GM18858 (cell line): ENCODE results near the gene ITGA11.
"Not testable (repeated sequence)": the region's sequence is repeated elsewhere in the genome, so short reads cannot be mapped to it uniquely, and the experiment has no call there.

Source experiments
- ATAC-seq: cut with Tn5 transposase; IDR thresholded peaks from one replicate; pipeline ENCODE4 v1.9.1; 2021; ENCODE audit not compliant: unreplicated experiment

ITGA11 gene

DNA sequence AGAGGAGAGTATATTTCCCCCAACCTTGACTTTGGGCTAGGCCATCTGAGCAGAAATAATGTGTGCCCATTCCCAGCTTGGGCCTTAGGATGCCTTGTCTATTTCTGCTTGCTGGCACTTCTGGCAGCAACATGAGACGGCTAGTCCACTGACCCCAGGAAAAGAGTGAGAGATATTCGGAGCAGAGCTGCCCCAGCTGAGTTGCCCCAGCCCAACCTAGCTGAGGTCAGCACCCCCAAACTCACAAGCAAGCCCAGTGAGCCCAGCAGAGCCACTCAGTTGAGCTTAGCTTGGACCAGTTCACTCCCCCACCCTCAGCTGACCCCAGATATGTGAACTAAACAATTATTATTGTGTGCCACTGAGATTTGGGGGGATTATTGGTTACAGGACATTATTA is 20.2 kb downstream of the ITGA11 start:
- ATAC-seq = no peak

DNA sequence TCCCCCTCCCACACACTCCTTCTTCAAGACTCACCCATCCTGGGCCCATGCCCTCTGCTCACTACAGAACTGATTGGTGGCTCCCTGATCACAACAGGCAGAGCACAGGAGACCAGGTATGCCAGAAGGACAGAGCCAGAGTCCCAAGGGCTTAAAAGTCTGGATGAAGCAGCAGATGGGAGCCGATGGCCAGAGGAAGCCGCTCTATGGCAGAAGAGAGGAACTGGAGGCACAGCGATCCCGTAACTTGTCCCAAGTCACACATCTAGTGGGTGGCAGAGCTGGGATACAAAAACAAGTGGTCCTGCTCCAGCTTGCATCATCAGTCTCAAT is 20.7 kb downstream of the ITGA11 start:
- no peak for ATAC-seq

DNA sequence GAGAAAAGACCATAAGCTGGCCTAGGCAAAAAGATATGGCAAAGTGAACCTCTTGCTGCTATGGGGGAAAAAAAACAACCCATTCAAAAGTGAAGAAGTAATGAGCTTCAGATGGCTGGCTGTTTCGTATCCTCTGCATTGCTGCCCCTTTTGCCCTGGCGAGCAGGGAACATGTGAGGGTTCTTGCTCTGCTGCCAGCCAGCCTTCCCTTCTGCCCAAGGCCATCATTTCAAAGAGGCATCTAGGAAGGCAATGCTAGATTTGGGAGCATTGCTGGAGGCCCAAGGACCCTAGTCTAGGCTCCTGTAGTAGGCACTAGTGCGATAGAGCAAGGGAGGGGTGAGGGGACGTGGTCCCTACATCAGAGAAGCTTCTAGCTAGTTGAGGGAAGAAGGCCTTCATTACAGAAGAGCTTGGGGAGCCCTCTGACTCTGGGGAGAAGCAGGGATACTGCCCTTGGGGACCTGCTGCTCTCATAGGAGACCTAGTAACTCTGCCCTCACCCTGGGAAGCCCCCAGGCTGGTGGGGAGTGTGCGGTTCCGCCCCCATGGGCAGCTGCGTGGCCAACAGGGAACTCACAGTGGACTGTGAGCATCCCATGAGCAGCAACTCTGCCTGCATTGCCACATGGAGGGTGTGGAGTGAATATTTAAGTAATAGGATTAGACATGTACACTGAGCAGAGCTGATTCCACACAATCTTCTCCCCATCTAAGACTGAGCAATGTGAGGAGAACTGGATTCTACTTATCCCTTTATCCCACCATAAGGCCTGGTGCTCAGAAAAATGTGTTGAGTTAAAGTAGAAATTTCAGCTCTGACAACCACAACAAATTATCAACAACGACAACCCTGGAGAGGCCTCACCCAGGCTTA is 21.3 kb downstream of the ITGA11 start:
- no peak for ATAC-seq

DNA sequence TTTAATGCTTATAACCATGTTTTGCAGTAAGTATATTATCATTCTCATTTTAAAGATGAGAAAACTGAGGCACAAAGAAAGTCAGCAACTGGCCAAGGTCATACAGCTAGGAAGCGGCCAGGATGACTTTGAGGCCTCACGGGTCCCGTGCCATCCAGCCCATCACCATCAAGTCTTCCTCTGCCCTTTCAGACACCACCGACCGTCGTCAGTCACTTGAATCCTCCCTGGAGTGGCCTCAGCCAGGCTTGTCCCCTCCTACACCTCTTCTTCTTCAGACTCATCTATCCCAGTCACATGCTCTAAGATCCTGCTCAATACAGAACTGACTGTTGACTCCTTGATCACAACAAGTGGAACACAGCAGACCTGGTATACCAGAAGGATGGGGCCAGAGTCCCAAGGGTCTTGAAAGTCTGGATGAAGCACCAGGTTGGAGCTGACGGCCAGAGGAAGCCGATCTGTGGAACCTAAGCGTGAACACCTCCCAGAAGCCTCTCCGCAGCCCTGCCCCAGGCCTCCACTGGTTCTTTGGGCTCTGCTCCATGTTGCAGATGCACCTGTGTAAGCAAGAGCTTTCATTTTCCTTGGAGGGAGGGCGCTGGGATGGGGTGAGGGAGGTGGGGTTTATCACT is 22.1 kb downstream of the ITGA11 start:
- ATAC-seq = no peak

DNA sequence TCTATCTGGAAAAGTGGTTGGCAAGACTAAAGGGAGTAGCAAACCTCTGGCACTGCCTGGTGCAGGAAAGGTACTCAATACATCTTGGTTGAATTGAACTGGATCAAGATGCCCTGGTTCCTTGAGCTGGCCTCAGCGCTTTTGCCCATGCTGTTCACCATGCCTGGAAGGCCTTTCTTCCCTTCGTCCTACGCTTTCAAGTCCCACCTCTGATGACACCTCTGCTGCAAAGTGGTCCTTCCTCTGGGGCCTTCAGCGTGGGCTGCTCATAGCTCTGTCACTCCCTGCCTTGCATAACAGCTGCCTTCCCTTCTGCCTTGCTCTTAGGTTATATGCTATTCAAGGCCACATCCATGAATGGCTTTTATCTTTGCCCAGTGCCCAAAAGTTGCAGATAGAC is 23.0 kb downstream of the ITGA11 start:
- ATAC-seq = no peak

DNA sequence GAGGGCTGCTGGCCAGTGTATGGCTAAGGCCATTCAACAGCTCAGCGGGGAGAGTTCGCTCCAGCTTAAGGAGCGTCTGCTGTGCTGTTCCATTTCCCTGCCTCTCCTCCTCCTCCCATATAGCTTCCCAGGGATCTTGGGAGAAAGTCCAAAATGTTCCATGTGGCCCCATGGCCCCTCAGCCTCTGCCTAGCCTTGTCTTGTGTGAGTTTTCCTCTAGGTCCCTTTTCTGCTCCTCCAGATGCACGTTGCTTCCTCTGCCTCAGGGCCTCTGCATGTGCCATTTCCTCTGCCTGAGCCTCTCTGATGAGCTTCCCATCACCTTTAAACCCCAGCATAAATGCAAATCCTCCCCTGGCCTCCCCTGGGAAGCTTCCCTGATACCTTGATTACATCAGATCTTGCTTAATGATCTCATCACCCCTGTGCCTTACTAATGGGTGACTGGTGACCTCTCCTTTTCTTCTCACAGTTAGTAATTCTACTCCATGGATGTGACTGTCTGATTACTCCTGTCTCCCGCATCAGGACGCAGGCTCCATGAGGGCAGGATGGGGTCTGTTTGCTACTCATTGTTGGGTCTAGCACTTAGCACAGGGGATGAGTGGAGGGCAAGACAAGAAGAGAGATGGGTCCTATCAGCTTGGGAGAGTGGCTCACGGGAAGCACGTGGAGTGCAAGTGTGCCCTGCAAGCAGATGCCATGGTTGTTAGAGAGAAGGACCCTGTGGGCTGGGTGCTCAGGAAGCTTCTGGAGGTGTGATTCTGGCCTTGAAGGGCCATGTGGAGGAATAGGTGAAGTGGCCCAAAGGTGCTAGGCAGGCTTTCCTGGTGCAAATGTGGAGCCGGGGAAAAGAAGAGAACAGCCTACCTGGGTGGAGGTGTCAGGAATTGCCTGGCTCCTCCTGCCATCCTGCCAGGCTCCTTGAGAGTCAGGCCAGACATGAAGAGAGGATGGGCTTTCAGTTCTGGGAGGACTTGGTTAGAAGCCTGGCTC is 23.8 kb downstream of the ITGA11 start:
- ATAC-seq = no peak

DNA sequence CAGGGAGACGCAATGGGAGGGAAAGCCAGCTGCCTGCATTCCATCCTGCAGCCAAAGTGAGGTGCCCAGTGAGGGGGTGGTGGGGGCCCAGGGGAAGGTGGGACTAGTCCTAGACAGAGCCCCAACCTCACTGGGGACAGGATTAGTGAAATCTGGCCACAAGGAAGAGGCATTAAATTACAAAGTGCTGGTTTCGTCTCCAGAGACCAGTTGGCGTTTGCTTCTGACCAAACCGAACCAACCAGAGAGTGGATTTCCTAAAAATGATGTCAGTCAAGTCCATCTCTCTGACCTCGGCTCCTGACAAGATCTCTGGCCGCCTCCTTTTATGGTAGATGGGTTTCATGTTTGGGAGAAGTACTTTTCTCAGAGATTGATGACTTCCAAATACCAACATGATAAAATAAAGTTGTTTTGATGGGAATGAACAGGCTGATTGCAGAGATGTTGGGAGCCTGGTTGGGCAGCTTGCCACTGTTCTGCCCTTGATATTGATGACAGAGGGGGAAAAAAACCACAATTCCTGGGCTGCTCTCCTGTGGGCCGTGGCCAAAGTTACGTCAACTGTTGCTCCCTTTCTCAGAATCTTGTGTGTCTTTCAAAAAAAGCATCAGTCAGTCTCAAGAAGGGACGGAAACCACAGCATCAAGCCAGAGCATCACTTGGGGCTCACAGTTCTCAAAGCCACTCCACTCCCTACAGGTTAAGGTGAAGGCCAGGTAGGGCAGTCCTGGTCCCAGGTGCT is 24.6 kb downstream of the ITGA11 start:
- ATAC-seq = no peak

DNA sequence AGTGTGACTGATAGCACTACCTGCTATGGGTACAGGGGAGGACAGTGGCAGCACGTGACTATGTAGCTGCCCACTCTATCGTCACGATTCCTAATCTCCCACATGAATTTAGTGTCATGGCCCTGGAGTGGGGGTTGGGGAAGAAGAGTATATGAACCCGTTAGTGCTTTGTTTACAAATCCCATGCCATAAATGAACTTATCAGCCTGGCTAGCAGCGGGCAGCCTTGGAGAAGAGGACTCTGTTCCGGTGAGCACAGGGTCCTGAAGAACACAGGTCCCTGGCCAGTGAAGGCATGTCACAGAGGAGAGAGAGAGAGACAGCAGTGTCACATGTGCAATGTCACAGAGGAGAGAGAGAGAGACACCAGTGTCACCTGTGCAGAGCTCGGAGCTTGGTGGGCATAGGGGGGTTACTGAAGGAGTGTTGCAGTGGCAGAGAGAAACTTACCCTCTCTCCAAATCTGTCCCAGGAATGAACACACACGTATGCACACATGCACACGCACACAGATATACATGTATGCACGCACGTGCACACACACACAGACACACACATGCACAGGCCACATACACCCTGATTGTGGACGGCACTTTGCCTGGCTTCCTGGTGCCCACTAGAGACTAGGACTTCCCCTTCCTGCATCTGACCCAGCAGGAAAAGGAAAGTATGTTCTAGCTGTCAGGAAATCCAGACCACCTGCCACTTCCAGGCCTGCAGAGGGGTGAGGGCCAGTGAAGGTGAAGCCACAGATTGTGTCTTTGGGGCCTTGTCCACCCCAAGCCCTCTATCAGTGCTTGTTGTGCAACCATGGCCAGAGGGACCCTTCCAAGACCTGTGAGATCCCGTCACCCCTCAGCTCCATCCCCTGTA is 26.3 kb downstream of the ITGA11 start:
- ATAC-seq = no peak

DNA sequence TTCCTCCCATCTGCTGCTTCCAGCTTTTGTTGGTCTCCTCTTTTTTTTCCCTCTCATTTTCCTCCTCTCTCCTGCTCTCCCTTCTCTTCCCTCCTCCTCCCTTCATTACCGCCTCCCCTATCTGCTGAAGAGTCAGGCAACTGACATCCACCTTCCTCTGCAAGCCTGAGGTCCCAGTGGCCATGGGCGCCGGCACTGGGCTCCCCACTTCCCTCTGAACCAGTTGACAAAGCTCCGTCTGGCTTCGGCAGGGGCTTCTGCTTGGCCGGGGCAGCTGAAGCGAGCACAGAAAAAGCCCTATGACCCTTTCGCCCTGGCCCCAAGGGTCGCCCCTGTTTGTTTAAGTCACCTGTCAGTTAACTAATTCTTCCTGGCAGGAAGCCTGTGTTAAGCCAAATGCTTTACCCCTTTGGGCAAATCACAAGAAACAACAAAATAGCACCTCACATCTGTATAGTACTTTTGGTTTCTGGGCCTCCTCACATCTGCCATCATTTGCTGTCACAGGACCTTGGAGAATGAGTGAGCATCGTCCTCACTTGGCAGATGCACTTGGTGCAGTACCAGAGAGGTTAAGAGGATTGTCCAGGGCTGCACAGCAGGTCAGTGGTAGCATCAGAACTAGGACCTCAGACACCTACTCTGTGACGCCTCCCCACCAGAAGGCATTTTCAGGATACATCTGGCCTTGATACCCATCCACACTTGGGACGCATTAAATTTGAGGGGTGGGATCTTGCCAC is 27.7 kb downstream of the ITGA11 start:
- no peak for ATAC-seq

DNA sequence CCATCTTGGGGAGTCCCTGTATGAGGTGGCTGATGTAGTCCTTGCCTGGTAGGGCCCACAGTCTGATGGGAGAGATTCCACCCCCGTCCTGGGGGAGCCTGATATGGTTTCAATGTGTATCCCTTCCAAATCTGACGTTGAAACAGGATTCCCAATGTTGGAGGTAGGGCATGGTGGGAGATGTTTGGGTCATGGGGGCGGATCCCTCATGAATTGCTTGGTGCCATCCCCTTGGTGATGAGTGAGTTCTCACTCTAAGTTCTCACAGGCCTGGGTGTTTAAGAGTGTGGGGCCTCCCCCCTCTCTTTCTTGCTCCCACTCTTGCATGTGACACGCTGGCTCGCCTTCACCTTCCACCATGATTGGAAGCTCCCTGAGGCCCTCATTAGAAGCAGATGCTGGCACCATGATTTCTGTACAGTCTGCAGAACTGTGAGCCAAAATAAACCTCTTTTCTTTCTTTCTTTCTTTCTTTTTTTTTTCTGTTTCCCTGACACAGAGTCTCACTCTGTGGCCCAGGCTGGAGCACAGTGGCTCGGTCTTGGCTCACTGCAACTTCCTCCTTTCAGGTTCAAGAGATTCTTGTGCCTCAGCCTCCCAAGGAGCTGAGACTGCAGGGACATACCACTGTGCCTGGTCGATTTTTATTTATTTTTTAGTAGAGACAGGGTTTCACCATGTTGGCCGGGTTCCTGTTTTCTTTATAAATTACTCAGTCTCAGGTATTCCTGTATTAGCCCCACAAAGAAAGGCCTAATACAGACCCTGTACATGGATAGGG is 28.6 kb downstream of the ITGA11 start:
- ATAC-seq = no peak

DNA sequence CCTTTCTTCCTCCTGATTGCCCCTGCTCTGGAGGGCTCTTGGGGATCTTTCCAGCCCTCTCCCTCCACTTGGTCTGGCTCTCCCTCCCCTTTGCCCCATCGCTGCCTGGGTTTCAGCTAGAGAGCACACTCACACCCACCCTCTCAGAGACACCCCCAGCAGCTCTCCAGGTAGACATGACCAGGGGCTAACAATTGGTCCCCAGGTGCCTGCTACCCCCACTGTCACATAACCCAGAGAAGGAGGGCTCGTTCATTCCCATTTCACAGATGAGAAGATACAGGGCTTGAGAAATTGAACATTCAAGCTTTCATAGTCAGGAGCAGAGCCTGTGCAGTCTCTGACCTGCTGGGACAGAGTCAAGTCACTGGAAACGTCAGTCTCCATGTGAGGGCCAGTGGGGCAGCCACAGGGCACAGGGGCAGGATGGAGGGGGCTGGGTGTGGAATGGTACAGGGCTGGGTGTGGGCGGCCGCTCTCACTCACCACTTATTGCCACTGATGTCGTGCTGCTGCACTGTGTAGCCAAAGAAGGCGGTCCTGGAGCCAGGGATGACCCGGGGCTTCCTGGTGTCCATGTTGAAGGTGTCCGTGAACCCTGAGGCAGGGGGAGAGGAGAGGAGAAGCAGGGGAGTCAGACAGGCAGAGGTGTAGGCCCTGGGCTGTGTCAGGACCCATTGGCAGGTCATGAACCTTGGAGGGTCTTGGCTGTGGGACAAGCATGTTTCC is 29.4 kb downstream of the ITGA11 start:
- ATAC-seq = no peak

DNA sequence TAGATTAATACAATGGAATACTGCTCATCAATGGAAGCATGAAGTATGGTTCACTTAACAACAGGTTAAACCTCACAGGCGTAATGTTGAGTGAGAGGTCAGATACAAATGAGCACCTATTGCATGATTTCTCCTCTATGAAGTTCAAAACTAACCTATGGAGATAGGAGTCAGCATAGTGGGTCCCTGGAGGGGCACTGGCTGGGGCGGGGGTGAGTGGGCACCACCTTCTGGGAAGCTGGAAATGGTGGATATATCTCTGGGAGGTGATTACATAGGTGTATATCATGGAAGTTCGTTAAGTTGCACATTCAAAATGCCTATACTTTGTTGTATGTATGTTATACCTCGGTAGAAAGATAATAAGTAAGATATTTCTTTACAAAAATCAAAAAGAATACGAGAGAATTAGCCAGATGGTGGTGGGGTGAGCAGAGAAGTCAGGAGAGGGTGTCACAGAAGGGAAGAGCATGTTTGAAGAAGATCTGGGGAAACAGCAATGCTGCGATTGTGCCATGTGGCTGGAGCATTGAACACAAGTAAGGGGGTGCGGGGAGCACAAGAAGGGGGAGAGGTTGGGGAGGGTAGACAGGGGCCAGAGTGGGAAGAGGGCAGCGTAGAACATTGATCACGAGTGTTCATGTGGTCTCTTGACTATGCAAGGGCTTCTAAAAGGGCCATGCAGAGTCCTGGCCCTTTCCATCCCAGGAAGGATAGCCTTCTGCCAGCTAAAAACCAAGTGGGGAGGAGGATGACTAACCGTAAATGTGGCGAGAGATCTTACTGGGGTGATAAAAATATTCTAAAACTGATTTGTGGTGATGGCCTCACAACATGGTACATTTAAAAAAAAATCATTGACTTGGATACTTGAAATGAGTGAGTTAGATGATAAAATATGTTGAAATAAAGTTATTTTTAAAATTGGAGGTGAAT is 30.2 kb downstream of the ITGA11 start:
- no peak for ATAC-seq

DNA sequence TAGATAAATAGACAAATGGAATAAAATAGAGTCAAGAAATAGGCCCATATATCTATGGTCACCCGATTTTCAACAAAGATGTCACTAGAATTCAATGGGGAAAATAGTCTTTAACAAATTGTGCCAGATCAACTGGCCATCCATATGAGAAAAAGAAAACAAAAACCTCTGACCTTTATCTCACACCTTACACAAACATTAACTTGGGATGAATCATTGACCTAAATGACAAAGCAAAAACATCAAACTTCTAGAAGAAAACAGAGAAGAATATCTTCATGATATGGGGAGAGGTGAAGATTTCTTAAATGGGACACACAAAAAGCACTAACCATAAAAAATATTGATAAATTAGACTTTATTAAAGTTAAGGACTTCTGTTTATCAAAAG is 31.9 kb downstream of the ITGA11 start:
- no peak for ATAC-seq

DNA sequence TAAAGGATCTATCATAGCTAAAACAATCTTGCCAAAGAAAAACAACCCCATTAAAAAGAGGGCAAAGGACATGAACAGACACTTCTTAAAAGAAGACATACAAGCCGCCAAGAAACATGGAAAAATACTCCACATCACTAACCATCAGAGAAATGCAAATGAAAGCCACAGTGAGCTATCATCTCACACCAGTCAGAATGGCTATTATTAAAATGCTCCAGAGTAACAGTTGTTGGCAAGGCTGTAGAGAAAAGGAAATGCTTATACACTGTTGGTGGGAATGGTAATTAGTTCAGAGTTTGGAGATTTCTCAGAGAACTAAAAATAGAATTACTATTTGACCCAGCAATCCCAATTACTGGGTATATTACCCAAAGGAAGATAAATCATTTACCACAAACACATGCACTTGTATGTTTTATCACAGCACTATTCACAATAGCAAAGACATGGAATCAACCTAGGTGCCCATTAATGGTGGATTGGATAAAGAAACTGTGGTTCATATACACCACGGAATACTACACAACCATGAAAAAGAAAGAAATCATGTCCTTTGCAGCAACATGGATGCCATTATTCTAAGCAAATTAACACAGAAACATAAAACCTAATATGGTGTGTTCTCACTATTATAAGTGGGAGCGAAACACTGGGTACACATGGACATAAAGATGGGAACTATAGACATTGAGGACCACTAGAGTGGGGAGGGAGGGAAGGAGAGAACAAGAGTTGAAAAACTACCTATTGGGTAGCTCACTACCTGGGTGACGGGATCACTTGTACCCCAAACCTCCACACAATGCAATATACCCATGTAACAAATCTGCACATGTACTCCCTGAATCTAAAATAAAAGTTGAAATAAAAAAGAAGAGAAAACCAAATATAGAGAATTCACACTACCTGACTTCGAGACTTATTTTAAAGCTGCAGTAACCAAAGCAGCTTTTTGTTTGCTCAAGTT is 32.6 kb downstream of the ITGA11 start:
- ATAC-seq = no peak

DNA sequence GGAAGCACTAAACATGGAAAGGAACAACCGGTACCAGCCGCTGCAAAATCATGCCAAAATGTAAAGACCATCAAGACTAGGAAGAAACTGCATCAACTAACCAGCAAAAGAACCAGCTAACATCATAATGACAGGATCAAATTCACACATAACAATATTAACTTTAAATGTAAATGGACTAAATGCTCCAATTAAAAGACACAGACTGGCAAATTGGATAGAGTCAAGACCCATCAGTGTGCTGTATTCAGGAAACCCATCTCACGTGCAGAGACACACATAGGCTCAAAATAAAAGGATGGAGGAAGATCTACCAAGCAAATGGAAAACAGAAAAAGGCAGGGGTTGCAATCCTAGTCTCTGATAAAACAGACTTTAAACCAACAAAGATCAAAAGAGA is 34.0 kb downstream of the ITGA11 start:
- not testable (repeated sequence) for ATAC-seq

DNA sequence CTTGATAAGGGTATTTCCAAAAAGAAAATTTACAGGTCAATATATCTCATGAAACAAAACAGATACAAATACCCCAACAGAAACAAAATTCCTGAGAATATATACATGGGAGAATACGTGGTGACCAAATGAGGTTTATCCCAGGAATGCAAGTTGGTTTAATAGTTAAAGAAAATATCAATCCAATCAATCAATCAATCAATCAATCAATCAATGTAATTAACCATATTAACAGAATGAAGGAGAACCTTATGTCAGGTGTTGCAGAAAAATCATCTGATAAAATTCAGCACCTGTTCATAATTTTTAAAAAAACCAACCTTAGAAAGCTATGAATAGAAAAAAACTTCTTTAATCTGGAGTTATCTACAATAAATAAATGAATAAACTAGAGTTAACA is 35.9 kb downstream of the ITGA11 start:
- ATAC-seq = no peak
